RWPE2 (cell line): Measurements from ENCODE around the gene SLC24A3.

ENCODE experiments used
- ATAC-seq: fragments of 200-7000 bp; cut with Tn5 transposase; 3 replicates; pipeline ENCODE4 v1.9.1; 2021; ENCODE audit warnings: low read depth
- DNase-seq: peaks from one replicate; pipeline ENCODE4 v3.0.0-alpha.2; 2020; ENCODE audit warnings: low spot score
- H3K27ac ChIP-seq: fragments of 450-650 bp; 2 replicates; pipeline ENCODE4 v1.5.1; 2017; ENCODE audit warnings: mild to moderate bottlenecking; ENCODE audit not compliant: poor library complexity, severe bottlenecking
- H3K27me3 ChIP-seq: fragments of 250-450 bp; sonication (Bioruptor Pico); 2 replicates; pipeline ENCODE4 v1.5.1; 2021; ENCODE audit warnings: mild to moderate bottlenecking, moderate library complexity; ENCODE audit not compliant: insufficient read depth, poor library complexity, severe bottlenecking
- H3K36me3 ChIP-seq: fragments of 250-450 bp; sonication (Bioruptor Pico); 2 replicates; pipeline ENCODE4 v1.5.1; 2020; ENCODE audit warnings: low read depth, mild to moderate bottlenecking, moderate library complexity
- H3K4me1 ChIP-seq: fragments of 250-450 bp; sonication (Bioruptor Pico); 2 replicates; pipeline ENCODE4 v1.5.1; 2021; ENCODE audit warnings: mild to moderate bottlenecking, moderate library complexity; ENCODE audit not compliant: insufficient read depth, poor library complexity, severe bottlenecking
- H3K4me3 ChIP-seq: fragments of 250-450 bp; sonication (Bioruptor Pico); 2 replicates; pipeline ENCODE4 v1.5.1; 2021; ENCODE audit warnings: mild to moderate bottlenecking, moderate library complexity; ENCODE audit not compliant: severe bottlenecking
- H3K9me3 ChIP-seq: fragments of 250-450 bp; sonication (Bioruptor Pico); 2 replicates; pipeline ENCODE4 v1.5.1; 2021; ENCODE audit warnings: mild to moderate bottlenecking, moderate library complexity; ENCODE audit not compliant: severe bottlenecking
- TF ChIP-seq, protein P1 (sequence below): fragments of 450-650 bp; IDR thresholded peaks from one replicate; pipeline ENCODE4 v1.5.1; 2017; ENCODE audit warnings: mild to moderate bottlenecking, moderate library complexity; ENCODE audit not compliant: poor library complexity, severe bottlenecking

Gene SLC24A3

DNA sequence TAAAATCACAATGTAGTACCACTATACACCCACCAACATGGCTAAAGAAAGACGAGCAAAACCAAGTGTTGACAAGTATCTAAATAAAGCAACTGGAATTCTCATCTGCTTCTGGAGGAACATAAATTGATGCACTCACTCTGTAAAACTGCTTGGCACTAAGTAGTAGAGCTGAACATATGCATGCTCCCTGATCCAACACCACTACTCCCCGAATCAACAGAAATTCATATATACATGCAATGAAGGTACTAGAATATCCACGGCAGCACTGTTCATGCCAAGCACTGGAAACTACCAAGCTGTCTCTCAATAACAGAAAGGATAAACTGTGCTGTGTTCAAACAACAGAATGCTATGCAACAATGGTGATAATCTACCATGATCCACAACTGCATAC, 326.1 kb downstream of the SLC24A3 start:
- H3K4me3 ChIP-seq, result no peak overlapping the region
- peaks cover 3% of the 10 kb centered on the region for H3K27me3 ChIP-seq
- H3K4me1 ChIP-seq, result no peaks in the 10 kb centered on the region
- DNase-seq (no peak), ATAC-seq (no peak)
- TF ChIP-seq, protein P1, sequence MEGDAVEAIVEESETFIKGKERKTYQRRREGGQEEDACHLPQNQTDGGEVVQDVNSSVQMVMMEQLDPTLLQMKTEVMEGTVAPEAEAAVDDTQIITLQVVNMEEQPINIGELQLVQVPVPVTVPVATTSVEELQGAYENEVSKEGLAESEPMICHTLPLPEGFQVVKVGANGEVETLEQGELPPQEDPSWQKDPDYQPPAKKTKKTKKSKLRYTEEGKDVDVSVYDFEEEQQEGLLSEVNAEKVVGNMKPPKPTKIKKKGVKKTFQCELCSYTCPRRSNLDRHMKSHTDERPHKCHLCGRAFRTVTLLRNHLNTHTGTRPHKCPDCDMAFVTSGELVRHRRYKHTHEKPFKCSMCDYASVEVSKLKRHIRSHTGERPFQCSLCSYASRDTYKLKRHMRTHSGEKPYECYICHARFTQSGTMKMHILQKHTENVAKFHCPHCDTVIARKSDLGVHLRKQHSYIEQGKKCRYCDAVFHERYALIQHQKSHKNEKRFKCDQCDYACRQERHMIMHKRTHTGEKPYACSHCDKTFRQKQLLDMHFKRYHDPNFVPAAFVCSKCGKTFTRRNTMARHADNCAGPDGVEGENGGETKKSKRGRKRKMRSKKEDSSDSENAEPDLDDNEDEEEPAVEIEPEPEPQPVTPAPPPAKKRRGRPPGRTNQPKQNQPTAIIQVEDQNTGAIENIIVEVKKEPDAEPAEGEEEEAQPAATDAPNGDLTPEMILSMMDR, result no peak
- no peak overlapping the region for H3K27ac ChIP-seq
- H3K9me3 ChIP-seq, result no peaks in the 10 kb centered on the region
- no peaks in the 10 kb centered on the region for H3K36me3 ChIP-seq

GRCh38 chr20:19539191-19539590, 326.7 kb downstream of the SLC24A3 start:
- peaks cover 3% of the 10 kb centered on the region for H3K27me3 ChIP-seq
- no peaks in the 10 kb centered on the region for H3K9me3 ChIP-seq
- H3K4me1 ChIP-seq, result no peaks in the 10 kb centered on the region
- ATAC-seq, result no peak
- H3K27ac ChIP-seq, result no peak overlapping the region
- H3K36me3 ChIP-seq, result no peaks in the 10 kb centered on the region
- H3K4me3 ChIP-seq, result no peak overlapping the region
- no peak for DNase-seq
- TF ChIP-seq, protein P1, result no peak

GRCh38 chr20:19540392-19540791, 327.9 kb downstream of the SLC24A3 start:
- no peak overlapping the region for H3K4me3 ChIP-seq
- no peaks in the 10 kb centered on the region for H3K9me3 ChIP-seq
- ATAC-seq, result no peak
- H3K4me1 ChIP-seq, result no peaks in the 10 kb centered on the region
- peaks cover 3% of the 10 kb centered on the region for H3K27me3 ChIP-seq
- no peak overlapping the region for H3K27ac ChIP-seq
- TF ChIP-seq, protein P1, result no peak
- H3K36me3 ChIP-seq, result no peaks in the 10 kb centered on the region
- DNase-seq, result no peak

DNA sequence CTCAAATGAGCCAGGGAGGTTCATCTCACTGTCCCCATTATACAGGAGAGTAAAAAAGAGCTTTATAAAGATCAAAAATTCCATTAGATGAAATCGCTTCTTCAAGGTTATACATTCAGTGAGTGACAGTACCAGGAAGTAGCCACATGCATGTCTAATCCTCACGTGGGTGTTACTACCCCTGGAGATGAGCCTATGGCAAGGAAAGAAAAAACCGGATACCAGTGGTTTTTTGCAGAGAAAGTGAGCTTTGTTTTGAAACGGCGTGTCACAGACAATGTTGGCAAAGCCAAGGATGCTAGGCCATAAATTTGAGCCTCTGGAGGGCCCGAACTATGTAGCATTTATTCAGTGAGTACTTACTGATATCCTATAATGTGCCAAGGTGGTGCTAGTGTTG, 330.7 kb downstream of the SLC24A3 start:
- no peak overlapping the region for H3K27ac ChIP-seq
- H3K4me1 ChIP-seq, result no peaks in the 10 kb centered on the region
- no peaks in the 10 kb centered on the region for H3K36me3 ChIP-seq
- no peaks in the 10 kb centered on the region for H3K9me3 ChIP-seq
- H3K27me3 ChIP-seq, result peaks cover 3% of the 10 kb centered on the region
- TF ChIP-seq, protein P1, result no peak
- no peak overlapping the region for H3K4me3 ChIP-seq
- no peak for DNase-seq
- ATAC-seq, result no peak

- H3K4me3 ChIP-seq, result no peak overlapping the region
- H3K36me3 ChIP-seq, result no peaks in the 10 kb centered on the region
- H3K27me3 ChIP-seq, result no peaks in the 10 kb centered on the region
- no peaks in the 10 kb centered on the region for H3K4me1 ChIP-seq
- no peaks in the 10 kb centered on the region for H3K9me3 ChIP-seq
- ATAC-seq, result no peak
- no peak overlapping the region for H3K27ac ChIP-seq
- no peak for DNase-seq
- TF ChIP-seq, protein P1, result no peak
Measured at GRCh38 chr20:19544684-19545083, 332.2 kb downstream of the SLC24A3 start.
